HepG2 (cell line): ENCODE results near the gene TPST1.

Experiments
- ATF7-NPFF ChIP-seq: sonication (generic); formaldehyde crosslinking; IDR thresholded peaks from 2 replicates; pipeline ENCODE4 v1.8.1; 2023; ENCODE audit warnings: mild to moderate bottlenecking, low read depth, missing genetic modification reagents, moderate library complexity
- EP300 ChIP-seq, 3 experiments: sonication (generic) in 1 of 3; formaldehyde crosslinking in 1 of 3; IDR thresholded peaks; 2 replicates each; pipeline versions ENCODE4 v1.5.1 to v1.6.1; 2011 to 2020; ENCODE audit warnings: low read depth in 2 of 3, low read length in 2 of 3, borderline replicate concordance in 1 of 3, improper control_type of control experiment in 1 of 3, mild to moderate bottlenecking in 1 of 3, missing genetic modification reagents in 1 of 3, moderate library complexity in 1 of 3
- HDAC6 ChIP-seq: fragments of 200-600 bp; sonication (generic); IDR thresholded peaks from 2 replicates; pipeline ENCODE4 v1.7.0; 2017; ENCODE audit warnings: mild to moderate bottlenecking, antibody characterized with exemption, low read length, low read depth
- KDM1A ChIP-seq: IDR thresholded peaks from 2 replicates; pipeline ENCODE4 v1.6.1; 2016; ENCODE audit warnings: missing compliant biosample characterization
- KDM2A ChIP-seq: sonication (generic); formaldehyde crosslinking; IDR thresholded peaks from 2 replicates; pipeline ENCODE4 v1.4.0; 2020; ENCODE audit warnings: low read depth, missing genetic modification reagents, borderline replicate concordance
- NFYB ChIP-seq: sonication (generic); formaldehyde crosslinking; IDR thresholded peaks from 2 replicates; pipeline ENCODE4 v1.4.0; 2020; ENCODE audit warnings: missing genetic modification reagents
- NPAS2 ChIP-seq: sonication (generic); formaldehyde crosslinking; IDR thresholded peaks from 2 replicates; pipeline ENCODE4 v1.8.0; 2022; ENCODE audit warnings: mild to moderate bottlenecking, missing genetic modification reagents, borderline replicate concordance
- PRDM10 ChIP-seq: sonication (generic); formaldehyde crosslinking; IDR thresholded peaks from 2 replicates; pipeline ENCODE4 v1.4.0; 2020; ENCODE audit warnings: low read depth, missing genetic modification reagents
- TP53 ChIP-seq: sonication (generic); formaldehyde crosslinking; conservative IDR thresholded peaks from 2 replicates; pipeline ENCODE4 v1.4.0; 2020; ENCODE audit warnings: missing genetic modification reagents
- ZNF556 ChIP-seq: sonication (generic); formaldehyde crosslinking; IDR thresholded peaks from 2 replicates; pipeline ENCODE4 v1.4.0; 2020; ENCODE audit warnings: mild to moderate bottlenecking, missing genetic modification reagents, borderline replicate concordance
- TF ChIP-seq, protein P1 (sequence below): sonication (generic); formaldehyde crosslinking; IDR thresholded peaks from 2 replicates; pipeline ENCODE4 v1.8.1; 2023; ENCODE audit warnings: missing genetic modification reagents, mild to moderate bottlenecking, borderline replicate concordance

DNA sequence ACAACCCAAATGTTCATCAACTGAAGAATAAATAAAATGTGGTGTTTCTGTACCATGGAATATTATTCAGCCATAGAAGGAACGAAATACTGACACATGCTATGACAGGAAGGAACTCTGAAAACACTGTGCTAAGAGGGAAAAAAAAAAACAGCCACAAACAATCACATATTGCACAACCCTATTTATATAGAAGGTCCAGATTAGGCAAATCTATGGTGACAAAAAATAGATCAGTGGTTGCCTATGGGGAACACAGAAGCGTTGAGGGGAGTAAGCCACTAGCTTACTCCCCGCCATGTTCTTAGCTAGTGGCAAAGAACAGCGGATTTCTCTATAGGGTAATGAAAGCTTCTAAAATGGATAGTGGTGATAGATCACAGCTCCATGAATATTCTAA, 198.4 kb downstream of the TPST1 start:
- TF ChIP-seq ZNF556 (CRISPR knock-in tag), result no peak
- no peak for TF ChIP-seq TP53 (CRISPR knock-in tag)
- TF ChIP-seq, protein P1, sequence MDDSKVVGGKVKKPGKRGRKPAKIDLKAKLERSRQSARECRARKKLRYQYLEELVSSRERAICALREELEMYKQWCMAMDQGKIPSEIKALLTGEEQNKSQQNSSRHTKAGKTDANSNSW (CRISPR knock-in tag), result no peak
- no peak for TF ChIP-seq KDM2A
- no peak for TF ChIP-seq HDAC6
- TF ChIP-seq NFYB (CRISPR knock-in tag), result no peak
- no peak for TF ChIP-seq ATF7-NPFF (CRISPR knock-in tag)
- no peak for TF ChIP-seq EP300 (IDR thresholded peaks at IDR 0.05; ENCODE audit: low read depth in 2 of 2, low read length in 2 of 2)
- TF ChIP-seq EP300 (CRISPR knock-in tag; IDR thresholded peaks at IDR 0.05; ENCODE audit: borderline replicate concordance), result no peak
- no peak for TF ChIP-seq PRDM10
- TF ChIP-seq KDM1A, result no peak
- TF ChIP-seq NPAS2 (CRISPR knock-in tag), result no peak
